H1 (cell line): ENCODE results near the gene CRYAB.

Source experiments
- ATF3 ChIP-seq: IDR thresholded peaks from 2 replicates; pipeline ENCODE4 v1.6.1; 2011; ENCODE audit warnings: low read depth, mild to moderate bottlenecking, low read length; ENCODE audit not compliant: insufficient read depth
- CEBPB ChIP-seq: IDR thresholded peaks from 2 replicates; pipeline ENCODE4 v1.6.1; 2012; ENCODE audit warnings: low read depth, low read length
- EP300 ChIP-seq, 2 experiments: IDR thresholded peaks; 1 replicate in 1 of 2; 2 replicates in 1 of 2; pipeline ENCODE4 v1.6.1; 2011 to 2012; ENCODE audit warnings: low read depth in 2 of 2, low read length in 2 of 2, mild to moderate bottlenecking in 2 of 2, borderline replicate concordance in 1 of 2, inconsistent platforms in 1 of 2, moderate library complexity in 1 of 2
- FOSL1 ChIP-seq: IDR thresholded peaks from 2 replicates; pipeline ENCODE4 v1.6.1; 2011; ENCODE audit warnings: mild to moderate bottlenecking, low read depth, low read length, moderate library complexity; ENCODE audit not compliant: insufficient read depth
- JUND ChIP-seq: IDR thresholded peaks from 2 replicates; pipeline ENCODE4 v1.6.1; 2011; ENCODE audit warnings: mild to moderate bottlenecking, improper control_type of control experiment, low read length
- POLR2A ChIP-seq, 2 experiments: IDR thresholded peaks; 1 replicate in 1 of 2; 2 replicates in 1 of 2; pipeline ENCODE4 v1.6.1; 2011; ENCODE audit warnings: low read depth in 2 of 2, low read length in 2 of 2, mild to moderate bottlenecking in 2 of 2; ENCODE audit errors: control extremely low read depth in 1 of 2
- POLR2AphosphoS5 ChIP-seq: IDR thresholded peaks from 2 replicates; pipeline ENCODE4 v1.6.1; 2011; ENCODE audit warnings: low read depth, low read length
- TF ChIP-seq, protein P1 (sequence below), 3 experiments: IDR thresholded peaks; 1 replicate in 2 of 3; 2 replicates in 1 of 3; pipeline versions ENCODE4 v1.5.1 to v1.6.1; 2011; ENCODE audit warnings: low read length in 3 of 3, mild to moderate bottlenecking in 3 of 3, inconsistent platforms in 2 of 3, low read depth in 1 of 3, moderate library complexity in 1 of 3; ENCODE audit not compliant: insufficient read depth in 1 of 3; ENCODE audit errors: control extremely low read depth in 1 of 3
- TF ChIP-seq, protein P2 (sequence below): IDR thresholded peaks from 2 replicates; pipeline ENCODE4 v1.6.1; 2011; ENCODE audit warnings: low read length, improper control_type of control experiment

- TF ChIP-seq, protein P1, sequence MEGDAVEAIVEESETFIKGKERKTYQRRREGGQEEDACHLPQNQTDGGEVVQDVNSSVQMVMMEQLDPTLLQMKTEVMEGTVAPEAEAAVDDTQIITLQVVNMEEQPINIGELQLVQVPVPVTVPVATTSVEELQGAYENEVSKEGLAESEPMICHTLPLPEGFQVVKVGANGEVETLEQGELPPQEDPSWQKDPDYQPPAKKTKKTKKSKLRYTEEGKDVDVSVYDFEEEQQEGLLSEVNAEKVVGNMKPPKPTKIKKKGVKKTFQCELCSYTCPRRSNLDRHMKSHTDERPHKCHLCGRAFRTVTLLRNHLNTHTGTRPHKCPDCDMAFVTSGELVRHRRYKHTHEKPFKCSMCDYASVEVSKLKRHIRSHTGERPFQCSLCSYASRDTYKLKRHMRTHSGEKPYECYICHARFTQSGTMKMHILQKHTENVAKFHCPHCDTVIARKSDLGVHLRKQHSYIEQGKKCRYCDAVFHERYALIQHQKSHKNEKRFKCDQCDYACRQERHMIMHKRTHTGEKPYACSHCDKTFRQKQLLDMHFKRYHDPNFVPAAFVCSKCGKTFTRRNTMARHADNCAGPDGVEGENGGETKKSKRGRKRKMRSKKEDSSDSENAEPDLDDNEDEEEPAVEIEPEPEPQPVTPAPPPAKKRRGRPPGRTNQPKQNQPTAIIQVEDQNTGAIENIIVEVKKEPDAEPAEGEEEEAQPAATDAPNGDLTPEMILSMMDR (IDR thresholded peaks at IDR 0.05; ENCODE audit: control extremely low read depth in 1 of 3, insufficient read depth in 1 of 3, low read depth in 1 of 3, low read length in 3 of 3) = no peak
- TF ChIP-seq EP300 (IDR thresholded peaks at IDR 0.05; ENCODE audit: borderline replicate concordance in 1 of 2, low read depth in 2 of 2, low read length in 2 of 2) = no peak
- TF ChIP-seq POLR2A (IDR thresholded peaks at IDR 0.05; ENCODE audit: control extremely low read depth in 1 of 2, low read depth in 2 of 2, low read length in 2 of 2) = no peak
- no peak for TF ChIP-seq ATF3
- TF ChIP-seq FOSL1 = no peak
- no peak for TF ChIP-seq CEBPB
- no peak for TF ChIP-seq JUND
- TF ChIP-seq, protein P2, sequence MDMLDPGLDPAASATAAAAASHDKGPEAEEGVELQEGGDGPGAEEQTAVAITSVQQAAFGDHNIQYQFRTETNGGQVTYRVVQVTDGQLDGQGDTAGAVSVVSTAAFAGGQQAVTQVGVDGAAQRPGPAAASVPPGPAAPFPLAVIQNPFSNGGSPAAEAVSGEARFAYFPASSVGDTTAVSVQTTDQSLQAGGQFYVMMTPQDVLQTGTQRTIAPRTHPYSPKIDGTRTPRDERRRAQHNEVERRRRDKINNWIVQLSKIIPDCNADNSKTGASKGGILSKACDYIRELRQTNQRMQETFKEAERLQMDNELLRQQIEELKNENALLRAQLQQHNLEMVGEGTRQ = no peak
- TF ChIP-seq POLR2AphosphoS5 = no peak
These were observed 10.1 kb upstream of the CRYAB start for GRCh38 chr11:111921541-111922230.
